Brain pericyte (primary cell): ENCODE measurements around the gene GMEB2.
"Not testable (repeated sequence)": the region's sequence is repeated elsewhere in the genome, so short reads cannot be mapped to it uniquely, and the experiment has no call there.

Experiments
- DNase-seq: peaks from one replicate; pipeline ENCODE4 v3.0.0-alpha.2; 2012; ENCODE audit warnings: low read depth, low spot score

The GMEB2 gene

DNA sequence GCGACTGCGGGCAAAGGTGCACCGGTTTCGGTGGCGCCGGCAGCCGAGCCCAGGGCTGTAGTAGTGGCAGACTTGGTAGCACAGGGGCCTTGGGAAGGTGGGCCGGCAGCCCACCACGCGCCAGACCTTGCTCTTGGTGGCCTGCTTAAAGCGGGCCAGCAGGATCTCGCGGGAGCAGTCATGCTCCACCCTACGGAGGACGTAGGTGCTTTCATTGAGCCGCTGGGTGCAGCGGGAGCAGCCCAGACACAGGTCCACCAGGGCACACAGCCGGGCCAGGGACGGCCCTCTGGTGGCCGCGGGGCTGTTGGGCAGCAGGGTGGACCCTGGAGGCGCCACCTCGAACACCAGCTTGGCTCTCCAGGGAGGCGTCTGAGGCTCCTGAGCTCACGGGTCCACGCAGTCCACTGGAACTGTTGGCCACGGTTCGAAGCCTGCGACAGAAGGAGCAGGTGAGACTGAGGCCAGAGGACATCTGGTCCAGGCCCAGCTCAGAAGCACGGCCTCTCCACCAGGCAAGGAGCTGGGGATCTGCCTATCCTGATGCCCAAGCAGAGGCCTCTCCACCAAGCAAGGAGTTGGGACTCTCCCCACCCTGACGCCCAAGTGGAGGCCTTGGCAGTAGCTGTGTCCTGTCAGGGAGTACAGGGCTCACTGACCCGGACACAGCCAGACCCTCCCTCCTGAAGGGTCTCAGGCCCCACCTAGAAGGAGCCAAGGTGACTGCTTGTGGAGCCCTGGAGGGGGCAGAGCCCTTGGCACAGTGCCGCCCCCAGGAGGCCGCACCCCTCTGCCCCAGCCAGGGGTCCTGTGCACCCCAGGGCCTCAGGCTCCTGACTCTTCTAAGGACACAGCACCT is 53.9 kb downstream of the GMEB2 start:
- DNase-seq: no peak

GRCh38 chr20:63572071-63572787 is 54.7 kb downstream of the GMEB2 start:
- no peak for DNase-seq

DNA sequence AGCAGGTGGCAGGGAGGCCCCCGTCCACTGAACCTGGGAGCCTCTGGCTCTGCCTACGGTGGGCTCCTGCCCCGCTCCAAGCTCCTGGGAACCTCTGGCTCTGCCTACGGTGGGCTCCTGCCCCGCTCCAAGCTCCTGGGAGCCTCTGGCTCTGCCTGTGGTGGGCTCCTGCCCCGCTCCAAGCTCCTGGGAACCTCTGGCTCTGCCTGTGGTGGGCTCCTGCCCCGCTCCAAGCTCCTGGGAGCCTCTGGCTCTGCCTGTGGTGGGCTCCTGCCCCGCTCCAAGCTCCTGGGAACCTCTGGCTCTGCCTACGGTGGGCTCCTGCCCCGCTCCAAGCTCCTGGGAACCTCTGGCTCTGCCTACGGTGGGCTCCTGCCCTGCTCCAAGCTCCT is 55.8 kb downstream of the GMEB2 start:
- DNase-seq: not testable (repeated sequence)

DNA sequence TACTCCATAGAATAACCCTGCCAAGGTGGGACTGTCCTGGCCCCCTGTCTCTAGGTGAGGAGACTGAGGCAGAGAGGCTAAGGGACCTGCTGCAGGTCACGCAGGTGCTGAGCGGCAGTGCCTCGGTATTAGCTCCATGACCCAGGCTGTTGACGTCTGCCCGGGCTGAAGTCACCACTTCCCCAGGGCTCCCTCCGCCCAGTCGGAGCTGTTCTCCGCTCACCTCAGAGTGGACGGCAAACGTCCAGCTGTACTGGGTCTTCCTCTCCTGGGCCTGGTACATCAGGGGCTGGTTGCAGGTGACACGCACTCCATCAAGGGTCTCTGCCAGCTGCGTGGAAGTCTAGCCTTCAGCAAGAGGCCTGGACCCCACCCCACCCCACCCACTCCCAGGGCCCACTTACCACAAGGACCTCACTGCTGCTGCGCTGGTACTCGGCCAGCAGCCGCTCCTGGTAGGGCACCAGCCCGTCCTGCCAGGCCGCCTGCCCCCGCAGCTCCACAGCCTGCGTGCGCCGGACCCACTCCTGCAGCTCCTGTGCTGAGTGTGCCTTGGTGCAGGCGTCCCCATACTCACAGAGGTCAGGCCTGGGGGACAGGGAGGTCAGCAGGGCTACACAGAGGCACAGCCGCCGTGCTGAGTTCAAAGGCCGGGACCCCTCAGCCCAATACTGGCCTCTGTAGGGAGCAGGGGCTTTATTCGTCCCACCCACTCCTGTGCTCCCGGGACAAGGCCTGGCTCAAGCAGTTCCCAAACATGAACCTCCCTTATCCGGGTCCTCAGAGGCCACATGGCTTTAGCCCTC is 56.4 kb downstream of the GMEB2 start:
- no peak for DNase-seq

DNA sequence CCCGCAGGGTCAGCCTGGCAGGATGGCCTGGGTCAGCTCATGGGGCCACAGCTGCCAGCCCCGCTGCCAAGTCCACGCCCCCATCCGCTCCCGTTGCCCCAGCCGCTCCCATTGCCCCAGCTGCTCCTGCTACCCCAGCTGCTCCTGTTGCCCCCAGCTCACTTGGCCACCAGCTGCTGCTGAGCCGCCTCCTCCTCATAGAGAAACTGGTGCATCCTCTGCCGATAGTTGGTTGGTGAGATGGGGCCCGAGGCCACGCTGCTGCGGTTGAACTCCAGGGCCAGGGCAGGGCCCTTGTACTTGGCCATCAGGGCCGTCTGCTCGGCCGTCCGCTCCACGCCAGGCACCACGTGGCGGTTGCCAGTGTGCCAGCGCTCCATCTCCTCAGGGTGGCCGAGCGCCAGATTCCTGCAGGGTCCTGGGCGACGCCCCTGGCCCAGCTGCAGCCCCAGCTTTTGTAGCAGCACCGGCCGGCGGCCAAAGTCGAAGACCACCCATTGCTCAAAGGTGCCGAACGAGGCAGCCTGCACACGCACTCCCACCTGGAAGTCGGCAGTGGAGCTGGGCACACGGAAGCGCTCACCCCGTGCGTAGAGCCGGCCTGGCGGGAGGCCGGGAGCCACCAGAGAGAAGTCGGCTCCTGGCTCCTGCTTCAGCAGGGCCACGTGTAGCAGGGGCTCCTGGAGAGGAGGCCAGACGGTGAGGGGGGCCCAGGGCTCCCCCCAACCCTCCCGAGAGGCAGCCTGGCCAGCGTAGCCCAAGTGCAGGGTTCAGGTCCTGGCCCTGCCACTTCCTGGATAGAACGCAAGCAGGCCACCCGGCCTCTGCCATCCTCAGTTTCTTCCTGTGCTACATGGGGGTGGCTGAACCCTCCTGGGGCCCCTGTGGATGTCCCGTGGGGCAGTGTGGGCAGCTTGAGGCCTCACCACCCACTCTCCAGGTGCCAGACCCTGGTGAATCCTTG is 57.6 kb downstream of the GMEB2 start:
- no peak for DNase-seq

GRCh38 chr20:63568170-63568981 is 58.5 kb downstream of the GMEB2 start:
- DNase-seq: no peak

DNA sequence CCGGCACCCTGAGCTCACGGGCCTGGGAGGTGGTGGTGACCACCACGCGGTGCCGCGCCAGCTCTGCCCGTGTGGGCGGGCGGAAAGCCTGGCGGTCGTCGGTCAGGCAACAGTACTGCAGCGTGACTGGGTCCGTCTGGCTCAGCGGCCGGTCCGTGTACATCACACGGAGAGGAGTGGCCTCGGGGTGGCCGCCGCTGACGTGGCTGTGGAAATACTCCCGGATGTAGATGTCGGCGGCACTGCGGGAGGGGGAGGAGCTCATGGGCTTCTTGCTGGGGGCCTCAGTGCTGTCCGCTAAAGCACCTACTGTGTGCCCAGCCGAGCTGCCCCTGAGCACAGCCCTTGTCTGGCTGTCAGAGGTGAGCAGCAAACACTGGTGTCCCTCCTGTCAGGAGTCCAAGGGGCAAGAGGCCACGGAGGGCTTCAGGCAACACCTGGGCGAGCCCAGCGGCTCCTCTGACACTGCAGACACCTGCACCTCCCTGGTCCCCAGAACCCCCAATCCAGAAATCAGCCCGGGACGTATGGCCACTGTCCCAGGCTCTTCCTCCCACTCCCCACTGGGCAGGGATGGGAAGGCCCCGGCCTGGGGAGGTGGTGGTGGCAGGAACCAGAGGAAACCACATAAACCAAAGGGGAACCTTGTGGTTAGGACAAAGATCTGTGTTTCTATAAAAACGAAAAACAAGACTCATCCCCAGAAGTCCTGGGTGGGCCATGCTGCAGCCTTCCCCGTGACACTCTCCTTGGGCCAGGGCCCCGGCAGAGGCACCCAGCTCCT is 59.3 kb downstream of the GMEB2 start:
- no peak for DNase-seq

DNA sequence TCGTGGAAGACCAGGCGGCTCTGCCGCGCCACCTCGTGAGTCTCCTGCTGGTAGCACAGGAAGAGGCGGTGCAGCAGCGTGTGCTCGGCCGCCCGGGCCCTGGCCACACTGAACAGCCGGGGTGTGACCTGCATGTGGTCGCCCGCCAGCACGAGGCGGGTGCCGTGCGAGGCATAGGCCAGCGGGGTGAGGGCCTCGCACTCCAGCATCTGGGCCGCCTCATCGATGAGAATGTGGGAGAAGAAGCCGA is 59.8 kb downstream of the GMEB2 start:
- DNase-seq: no peak

DNA sequence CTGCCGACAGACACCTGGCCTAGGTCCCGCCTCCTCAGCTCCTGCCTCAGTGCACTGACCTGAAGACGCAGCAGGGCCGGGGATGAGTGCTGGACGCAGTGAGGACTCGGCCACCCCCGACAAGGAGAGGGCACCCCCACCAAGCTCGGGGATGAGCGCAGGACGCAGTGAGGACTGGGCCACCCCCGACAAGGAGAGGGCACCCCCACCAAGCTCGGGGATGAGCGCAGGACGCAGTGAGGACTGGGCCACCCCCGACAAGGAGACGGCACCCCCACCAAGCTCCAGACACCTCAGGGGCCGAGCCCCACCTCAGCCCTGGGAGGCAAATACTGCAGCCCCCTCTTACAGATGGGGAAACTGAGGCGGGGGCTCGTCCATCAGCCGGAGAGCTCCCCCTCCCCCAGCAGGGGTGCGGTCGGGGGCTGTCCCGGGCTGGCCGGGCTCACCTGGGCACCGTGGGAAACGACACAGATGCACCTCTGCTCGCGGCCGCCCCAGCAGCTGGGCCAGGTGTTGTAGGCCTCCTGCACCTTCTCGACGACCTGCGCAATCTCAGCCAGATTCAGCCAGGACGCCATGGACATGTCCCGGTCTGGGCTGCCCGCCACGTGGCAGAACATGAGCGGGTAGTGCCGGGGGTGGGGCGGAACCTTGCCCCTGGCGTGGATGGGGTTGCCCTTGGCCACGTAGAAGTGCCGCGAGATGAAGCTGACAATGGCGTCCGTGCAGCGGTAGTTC is 60.3 kb downstream of the GMEB2 start:
- no peak for DNase-seq

DNA sequence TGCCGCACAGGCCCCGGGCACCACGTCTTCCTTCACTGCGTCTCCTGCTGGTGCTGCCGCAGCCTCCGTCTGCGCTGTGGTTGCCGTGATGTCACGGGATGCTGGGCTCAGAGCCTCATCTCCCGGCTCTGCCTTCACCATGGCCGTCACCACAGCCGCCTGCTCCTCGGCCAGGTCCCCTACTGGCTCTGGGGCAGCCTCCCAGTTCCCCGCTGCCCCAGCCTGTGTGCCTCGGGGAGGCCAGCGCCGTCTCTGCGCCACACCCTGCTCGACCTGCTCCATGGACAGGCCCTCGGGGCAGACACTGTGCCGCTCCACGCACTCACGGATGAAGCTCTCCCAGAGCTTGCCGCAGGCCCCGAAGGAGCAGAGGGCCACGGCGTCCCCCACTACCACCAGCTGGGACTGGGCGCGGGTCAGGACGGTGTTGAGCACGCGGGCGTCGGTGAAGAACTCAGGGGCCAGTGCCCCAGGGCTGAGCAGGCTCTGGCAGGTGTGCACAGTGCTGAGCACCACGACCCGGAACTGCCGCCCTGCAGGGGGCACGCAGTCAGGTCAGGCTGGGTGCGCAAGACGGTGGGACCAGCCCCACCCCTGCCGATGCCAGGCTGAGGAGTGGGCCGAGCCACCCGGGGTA is 61.1 kb downstream of the GMEB2 start:
- DNase-seq: no peak

- DNase-seq: no peak
These were observed 61.7 kb downstream of the GMEB2 start for GRCh38 chr20:63565021-63565698.

GRCh38 chr20:63564036-63564810 is 62.7 kb downstream of the GMEB2 start:
- no peak for DNase-seq

DNA sequence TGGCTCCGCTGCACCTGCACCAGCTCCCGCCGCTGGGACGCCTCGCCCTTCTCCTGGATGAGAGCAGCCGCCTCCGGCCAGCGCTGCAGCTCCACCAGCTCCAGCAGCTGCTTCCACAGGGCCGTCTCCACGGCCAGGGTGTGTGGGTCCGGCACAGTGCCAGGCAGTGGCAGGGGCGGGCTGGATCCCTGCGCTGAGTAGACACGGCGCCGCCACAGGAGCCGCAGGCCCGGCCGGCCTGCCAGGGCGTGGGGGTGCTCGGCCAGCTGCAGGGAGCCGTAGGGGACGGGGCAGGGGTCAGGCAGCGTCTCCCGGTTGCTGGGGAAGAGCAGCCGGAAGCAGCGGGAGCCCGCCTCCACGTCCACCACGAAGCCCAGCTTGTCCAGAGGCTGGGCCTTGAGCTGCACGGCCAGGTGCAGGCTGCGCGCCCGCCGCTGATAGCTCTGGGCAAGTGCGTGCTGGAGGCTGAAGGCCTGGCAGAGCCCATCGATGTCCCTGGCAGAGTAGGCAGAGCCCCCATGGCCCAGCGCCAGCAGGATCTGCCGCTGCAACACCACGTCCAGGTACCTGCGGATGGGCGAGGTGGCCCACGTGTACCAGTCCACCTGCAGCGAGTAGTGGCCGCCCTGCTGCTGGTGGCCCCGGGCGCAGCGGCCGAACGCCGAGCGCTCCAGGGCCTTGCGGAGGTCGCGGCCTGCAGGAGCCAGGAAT is 63.5 kb downstream of the GMEB2 start:
- no peak for DNase-seq

- no peak for DNase-seq
These were observed 64.3 kb downstream of the GMEB2 start for GRCh38 chr20:63562461-63563224.

DNA sequence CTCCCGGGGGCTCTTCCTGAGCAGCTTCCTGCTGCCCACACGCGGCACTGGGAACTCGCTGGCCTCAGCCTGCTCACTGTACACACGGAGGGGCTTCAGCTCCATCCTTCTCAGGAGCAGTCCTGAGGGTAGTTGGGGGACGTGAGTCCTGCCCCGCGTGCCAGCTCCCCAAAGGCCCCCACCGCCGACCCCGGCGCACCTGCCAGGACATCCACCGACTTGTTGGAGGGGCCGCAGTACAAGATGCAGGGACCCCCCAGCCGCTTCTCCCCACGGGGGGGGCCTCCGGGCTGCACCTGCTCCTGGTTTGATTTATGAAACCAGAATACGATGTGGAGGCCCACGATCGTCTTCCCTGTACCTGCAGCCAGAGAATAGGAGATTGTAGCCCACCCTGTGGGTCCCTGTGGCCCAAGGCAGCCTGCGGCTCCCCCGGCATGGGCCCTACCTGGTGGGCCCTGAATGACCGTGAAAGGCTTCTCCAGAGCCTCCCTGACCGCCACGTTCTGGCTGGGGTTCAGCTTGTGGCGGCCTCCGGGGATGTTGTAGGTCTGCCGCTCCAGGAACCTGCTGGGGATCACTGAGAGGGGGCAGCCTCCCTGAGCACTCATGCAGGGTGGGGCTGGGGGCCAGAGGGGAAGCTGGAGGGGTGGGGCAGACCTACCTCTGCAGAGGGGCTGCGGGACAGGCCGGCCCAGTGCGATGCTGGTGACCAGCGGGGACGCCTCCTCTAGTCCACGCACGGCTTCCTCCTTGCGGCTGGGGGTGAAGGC is 65.1 kb downstream of the GMEB2 start:
- no peak for DNase-seq
